ENCODE measurements around the gene ZNF777.

DNA sequence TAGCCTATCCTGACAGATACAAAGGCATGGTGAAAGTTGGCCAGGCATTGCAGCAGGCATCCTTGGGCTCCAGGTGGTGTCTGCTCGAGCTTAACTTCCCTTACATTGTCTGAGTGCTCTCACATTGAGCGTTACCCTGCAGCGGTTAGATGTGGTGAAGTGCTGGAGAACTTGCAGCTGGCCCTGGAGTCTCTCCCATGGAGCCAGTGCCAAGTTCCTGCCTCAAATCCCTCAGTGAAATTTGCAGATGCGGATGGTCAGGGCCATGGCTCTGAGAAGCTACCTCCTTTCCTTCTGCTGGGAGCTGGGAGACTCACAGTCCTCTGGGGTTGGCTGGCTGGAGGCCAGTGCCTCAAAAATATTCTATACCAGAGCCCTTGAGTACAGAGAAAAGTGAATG lies 40.0 kb upstream of the ZNF777 start:
- TF ChIP-seq TBL1XR1 (IDR thresholded peaks at IDR 0.05; ENCODE audit: low read length in 2 of 2) (no peak), ZNF24 (IDR thresholded peaks at IDR 0.05) (no peak), STAT5B (CRISPR knock-in tag; IDR thresholded peaks at IDR 0.05) (no peak), ZFP30 (CRISPR knock-in tag; IDR thresholded peaks at IDR 0.05; ENCODE audit: borderline replicate concordance) (no peak), ETV6 (IDR thresholded peaks at IDR 0.05; ENCODE audit: borderline replicate concordance in 1 of 2, low read depth in 2 of 2, low read length in 1 of 2) (no peak), ETV6 (CRISPR knock-in tag; IDR thresholded peaks at IDR 0.05; ENCODE audit: borderline replicate concordance) (no peak), SREBF2 (CRISPR knock-in tag; IDR thresholded peaks at IDR 0.05) (no peak), TAF1 (IDR thresholded peaks at IDR 0.05; ENCODE audit: control insufficient read depth, extremely low read depth, insufficient read depth, low read length, severe bottlenecking) (no peak)
- TF ChIP-seq, protein P1, sequence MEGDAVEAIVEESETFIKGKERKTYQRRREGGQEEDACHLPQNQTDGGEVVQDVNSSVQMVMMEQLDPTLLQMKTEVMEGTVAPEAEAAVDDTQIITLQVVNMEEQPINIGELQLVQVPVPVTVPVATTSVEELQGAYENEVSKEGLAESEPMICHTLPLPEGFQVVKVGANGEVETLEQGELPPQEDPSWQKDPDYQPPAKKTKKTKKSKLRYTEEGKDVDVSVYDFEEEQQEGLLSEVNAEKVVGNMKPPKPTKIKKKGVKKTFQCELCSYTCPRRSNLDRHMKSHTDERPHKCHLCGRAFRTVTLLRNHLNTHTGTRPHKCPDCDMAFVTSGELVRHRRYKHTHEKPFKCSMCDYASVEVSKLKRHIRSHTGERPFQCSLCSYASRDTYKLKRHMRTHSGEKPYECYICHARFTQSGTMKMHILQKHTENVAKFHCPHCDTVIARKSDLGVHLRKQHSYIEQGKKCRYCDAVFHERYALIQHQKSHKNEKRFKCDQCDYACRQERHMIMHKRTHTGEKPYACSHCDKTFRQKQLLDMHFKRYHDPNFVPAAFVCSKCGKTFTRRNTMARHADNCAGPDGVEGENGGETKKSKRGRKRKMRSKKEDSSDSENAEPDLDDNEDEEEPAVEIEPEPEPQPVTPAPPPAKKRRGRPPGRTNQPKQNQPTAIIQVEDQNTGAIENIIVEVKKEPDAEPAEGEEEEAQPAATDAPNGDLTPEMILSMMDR (IDR thresholded peaks at IDR 0.05 in 2 of 3, conservative IDR thresholded peaks at IDR 0.05 in 1 of 3; ENCODE audit: insufficient read depth in 2 of 3, low read depth in 1 of 3, low read length in 3 of 3) = no peak
- TF ChIP-seq, protein P2, sequence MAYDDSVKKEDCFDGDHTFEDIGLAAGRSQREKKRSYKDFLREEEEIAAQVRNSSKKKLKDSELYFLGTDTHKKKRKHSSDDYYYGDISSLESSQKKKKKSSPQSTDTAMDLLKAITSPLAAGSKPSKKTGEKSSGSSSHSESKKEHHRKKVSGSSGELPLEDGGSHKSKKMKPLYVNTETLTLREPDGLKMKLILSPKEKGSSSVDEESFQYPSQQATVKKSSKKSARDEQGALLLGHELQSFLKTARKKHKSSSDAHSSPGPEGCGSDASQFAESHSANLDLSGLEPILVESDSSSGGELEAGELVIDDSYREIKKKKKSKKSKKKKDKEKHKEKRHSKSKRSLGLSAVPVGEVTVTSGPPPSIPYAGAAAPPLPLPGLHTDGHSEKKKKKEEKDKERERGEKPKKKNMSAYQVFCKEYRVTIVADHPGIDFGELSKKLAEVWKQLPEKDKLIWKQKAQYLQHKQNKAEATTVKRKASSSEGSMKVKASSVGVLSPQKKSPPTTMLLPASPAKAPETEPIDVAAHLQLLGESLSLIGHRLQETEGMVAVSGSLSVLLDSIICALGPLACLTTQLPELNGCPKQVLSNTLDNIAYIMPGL (CRISPR knock-in tag; IDR thresholded peaks at IDR 0.05) = no peak
- TF ChIP-seq, protein P3, sequence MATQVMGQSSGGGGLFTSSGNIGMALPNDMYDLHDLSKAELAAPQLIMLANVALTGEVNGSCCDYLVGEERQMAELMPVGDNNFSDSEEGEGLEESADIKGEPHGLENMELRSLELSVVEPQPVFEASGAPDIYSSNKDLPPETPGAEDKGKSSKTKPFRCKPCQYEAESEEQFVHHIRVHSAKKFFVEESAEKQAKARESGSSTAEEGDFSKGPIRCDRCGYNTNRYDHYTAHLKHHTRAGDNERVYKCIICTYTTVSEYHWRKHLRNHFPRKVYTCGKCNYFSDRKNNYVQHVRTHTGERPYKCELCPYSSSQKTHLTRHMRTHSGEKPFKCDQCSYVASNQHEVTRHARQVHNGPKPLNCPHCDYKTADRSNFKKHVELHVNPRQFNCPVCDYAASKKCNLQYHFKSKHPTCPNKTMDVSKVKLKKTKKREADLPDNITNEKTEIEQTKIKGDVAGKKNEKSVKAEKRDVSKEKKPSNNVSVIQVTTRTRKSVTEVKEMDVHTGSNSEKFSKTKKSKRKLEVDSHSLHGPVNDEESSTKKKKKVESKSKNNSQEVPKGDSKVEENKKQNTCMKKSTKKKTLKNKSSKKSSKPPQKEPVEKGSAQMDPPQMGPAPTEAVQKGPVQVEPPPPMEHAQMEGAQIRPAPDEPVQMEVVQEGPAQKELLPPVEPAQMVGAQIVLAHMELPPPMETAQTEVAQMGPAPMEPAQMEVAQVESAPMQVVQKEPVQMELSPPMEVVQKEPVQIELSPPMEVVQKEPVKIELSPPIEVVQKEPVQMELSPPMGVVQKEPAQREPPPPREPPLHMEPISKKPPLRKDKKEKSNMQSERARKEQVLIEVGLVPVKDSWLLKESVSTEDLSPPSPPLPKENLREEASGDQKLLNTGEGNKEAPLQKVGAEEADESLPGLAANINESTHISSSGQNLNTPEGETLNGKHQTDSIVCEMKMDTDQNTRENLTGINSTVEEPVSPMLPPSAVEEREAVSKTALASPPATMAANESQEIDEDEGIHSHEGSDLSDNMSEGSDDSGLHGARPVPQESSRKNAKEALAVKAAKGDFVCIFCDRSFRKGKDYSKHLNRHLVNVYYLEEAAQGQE (IDR thresholded peaks at IDR 0.05; ENCODE audit: borderline replicate concordance) = no peak
- TF ChIP-seq, protein P3 (CRISPR knock-in tag; IDR thresholded peaks at IDR 0.05; ENCODE audit: low read depth) = no peak

Measured in K562 (cell line).